Esophagus (tissue), 2 donors: ENCODE results near the gene KRT85. TPM values are rescaled to one million over a fixed set of nuclear protein-coding genes. Genes with fewer than 3 reads are reported as not detected.
"Not testable (repeated sequence)": the region's sequence is repeated elsewhere in the genome, so short reads cannot be mapped to it uniquely, and the experiment has no call there.

ENCODE experiments used
- H3K27ac ChIP-seq, 2 donors: one replicate each; pipeline ENCODE4 v1.5.1; 2013; ENCODE audit warnings: low read depth in 2 of 2, mild to moderate bottlenecking in 2 of 2, inconsistent platforms in 1 of 2, low read length in 1 of 2, moderate library complexity in 1 of 2
- H3K27me3 ChIP-seq, 2 donors: one replicate each; pipeline ENCODE4 v1.6.1; 2013; ENCODE audit warnings: low read length in 2 of 2, control low read depth in 1 of 2, mild to moderate bottlenecking in 1 of 2; ENCODE audit not compliant: insufficient read depth in 2 of 2, control insufficient read depth in 1 of 2
- H3K36me3 ChIP-seq, 2 donors: one replicate each; pipeline ENCODE4 v1.6.1; 2013; ENCODE audit warnings: low read length in 1 of 2; ENCODE audit not compliant: control insufficient read depth in 2 of 2, insufficient read depth in 2 of 2
- H3K4me1 ChIP-seq, 2 donors: one replicate each; pipeline ENCODE4 v1.6.1; 2013; ENCODE audit warnings: low read length in 1 of 2; ENCODE audit not compliant: control insufficient read depth in 2 of 2, insufficient read depth in 2 of 2
- H3K4me3 ChIP-seq, 2 donors: one replicate each; pipeline ENCODE4 v1.5.1; 2013; ENCODE audit warnings: low read length in 2 of 2, mild to moderate bottlenecking in 2 of 2, low read depth in 1 of 2, moderate library complexity in 1 of 2
- H3K9me3 ChIP-seq, 2 donors: one replicate each; pipeline ENCODE4 v1.6.1; 2013; ENCODE audit warnings: mild to moderate bottlenecking in 2 of 2, low read depth in 1 of 2, low read length in 1 of 2, moderate library complexity in 1 of 2; ENCODE audit not compliant: control insufficient read depth in 2 of 2, insufficient read depth in 1 of 2
- WGBS, 2 donors: extraction: QIAGEN DNeasy Blood & Tissue Kit; methylation state at CpG; one replicate each; pipeline ENCODE4 v1.1.7; 2013; 5-methylcytosine and 5-hydroxymethylcytosine counted together
- polyA plus RNA-seq, 2 donors: library from polyadenylated mRNA; stranded (reverse); fragments of 200-250 nt; gene quantifications; one replicate each; pipeline ENCODE4 v1.2.3, GENCODE V29; 2013
- donor health status: healthy with polysubstance abuse.
- donor health status: Bipolar disorder and iron deficiency.

The KRT85 gene
- polyA plus RNA-seq, 2 donors: not detected

DNA sequence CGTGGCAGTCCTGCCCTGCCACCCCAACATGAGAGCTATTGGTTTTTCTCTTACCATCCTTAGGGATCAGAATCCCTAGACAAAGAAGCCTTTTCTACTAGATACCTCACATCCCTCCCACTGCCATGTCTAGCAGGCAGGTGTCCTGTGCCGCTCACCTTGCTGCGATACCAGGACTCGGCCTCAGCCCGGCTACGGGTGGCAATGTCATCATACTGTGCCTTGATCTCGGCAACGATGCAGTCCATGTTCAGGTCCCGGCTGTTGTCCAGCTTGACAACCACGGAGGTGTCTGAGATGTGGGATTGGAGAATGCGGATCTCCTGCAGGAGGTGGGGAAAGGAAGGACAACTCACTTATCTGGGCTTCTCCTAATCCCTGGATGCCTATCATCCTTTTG lies 50.6 kb downstream of the KRT85 start:
- 88 to 98% methylated on average over 11 of the region's 11 CpGs for WGBS, 2 donors
- no peaks in the 10 kb centered on the region for H3K4me1 ChIP-seq
- no peaks in the 10 kb centered on the region for H3K9me3 ChIP-seq
- H3K27me3 ChIP-seq: no peaks in the 10 kb centered on the region
- H3K27ac ChIP-seq: no peak overlapping the region
- no peaks in the 10 kb centered on the region for H3K36me3 ChIP-seq
- no peak overlapping the region for H3K4me3 ChIP-seq

DNA sequence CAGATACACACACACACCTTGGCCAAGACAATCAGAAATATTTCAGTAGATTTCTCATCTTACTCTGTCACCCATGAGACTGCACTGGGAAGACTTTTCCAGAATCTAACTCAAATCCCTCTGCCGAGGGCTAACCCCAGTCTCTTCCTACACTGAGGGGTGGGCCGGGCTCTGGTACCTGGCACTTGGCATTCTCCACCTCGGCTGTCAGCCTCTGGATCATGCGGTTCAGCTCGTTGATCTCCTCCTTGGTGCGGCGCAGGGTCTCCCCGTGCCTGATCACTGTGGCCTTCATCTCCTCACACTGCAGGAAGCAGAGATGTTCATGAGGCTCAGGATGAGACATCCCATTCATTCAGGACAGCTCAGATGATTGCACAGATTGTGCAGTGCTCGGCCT lies 51.0 kb downstream of the KRT85 start:
- no peaks in the 10 kb centered on the region for H3K27me3 ChIP-seq
- no peaks in the 10 kb centered on the region for H3K36me3 ChIP-seq
- 85 to 90% methylated on average over 9 of the region's 9 CpGs for WGBS, 2 donors
- no peaks in the 10 kb centered on the region for H3K9me3 ChIP-seq
- no peak overlapping the region for H3K27ac ChIP-seq
- H3K4me3 ChIP-seq: no peak overlapping the region
- H3K4me1 ChIP-seq: no peaks in the 10 kb centered on the region

DNA sequence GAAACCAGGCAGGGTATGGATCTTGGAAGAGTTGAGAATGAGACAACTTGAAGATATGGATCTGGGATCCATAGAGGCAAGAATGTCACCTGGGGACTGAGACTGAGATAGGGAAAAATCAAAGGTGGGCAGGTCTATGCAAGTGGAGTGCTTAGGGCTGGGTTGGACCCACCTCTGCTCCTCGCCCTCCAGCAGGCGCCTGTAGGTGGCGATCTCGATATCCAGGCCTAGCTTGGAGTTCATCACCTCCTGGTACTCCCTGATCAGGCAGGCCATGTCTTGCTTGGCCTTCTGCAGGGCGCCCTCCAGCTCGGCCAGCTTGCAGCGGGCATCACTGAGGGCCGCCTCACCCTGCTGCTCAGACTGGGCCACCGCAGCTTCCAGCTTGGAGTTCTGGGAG lies 51.6 kb downstream of the KRT85 start:
- WGBS, 2 donors: 56 to 58% methylated on average over 9 of the region's 9 CpGs
- not testable (repeated sequence) for H3K27me3 ChIP-seq, H3K4me1 ChIP-seq, H3K4me3 ChIP-seq, H3K9me3 ChIP-seq, H3K27ac ChIP-seq, H3K36me3 ChIP-seq

DNA sequence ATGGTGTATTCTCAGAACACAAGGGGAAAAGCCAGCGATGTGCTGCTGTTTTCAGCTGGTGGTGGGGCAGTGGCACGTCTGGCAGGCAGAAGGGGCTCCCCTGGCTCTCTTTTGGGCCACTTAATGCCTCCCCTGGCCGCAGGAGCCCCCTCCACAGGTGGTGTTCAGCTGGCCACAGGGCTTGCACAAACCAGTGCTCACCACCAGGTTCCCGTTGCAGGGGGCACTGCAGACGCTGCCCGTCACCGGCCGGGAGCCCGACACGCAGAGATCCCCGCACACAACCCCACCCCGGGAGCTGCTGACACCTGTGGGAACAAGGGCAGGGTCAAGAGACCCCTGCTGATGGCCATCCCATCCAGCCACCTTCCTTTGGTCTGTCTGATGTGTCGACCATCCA lies 52.8 kb downstream of the KRT85 start:
- no peaks in the 10 kb centered on the region for H3K9me3 ChIP-seq
- no peaks in the 10 kb centered on the region for H3K36me3 ChIP-seq
- no peak overlapping the region for H3K4me3 ChIP-seq
- no peaks in the 10 kb centered on the region for H3K27me3 ChIP-seq
- no peak overlapping the region for H3K27ac ChIP-seq
- no peaks in the 10 kb centered on the region for H3K4me1 ChIP-seq
- 86 to 87% methylated on average over 13 of the region's 13 CpGs for WGBS, 2 donors

DNA sequence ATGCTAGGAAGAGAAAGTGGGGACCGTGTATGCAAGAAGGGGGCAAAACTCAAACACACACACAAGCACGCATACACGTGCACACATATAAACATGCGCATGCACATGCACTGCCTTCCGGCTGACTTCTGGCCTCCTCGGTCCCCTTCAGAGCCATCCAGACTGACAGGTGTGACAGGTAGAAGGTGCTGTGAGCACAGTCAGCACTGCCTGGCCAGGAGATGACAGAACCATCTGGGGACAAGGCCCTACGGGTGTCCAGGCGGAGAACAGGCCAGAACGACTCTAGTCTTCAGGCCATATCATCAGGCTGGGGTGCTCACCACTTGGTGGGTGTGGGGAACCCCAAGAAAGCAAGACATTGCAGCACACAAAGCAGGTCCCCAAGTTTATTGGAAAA lies 53.4 kb downstream of the KRT85 start:
- H3K4me3 ChIP-seq: no peak overlapping the region
- H3K27me3 ChIP-seq: no peaks in the 10 kb centered on the region
- no peaks in the 10 kb centered on the region for H3K9me3 ChIP-seq
- no peak overlapping the region for H3K27ac ChIP-seq
- 80 to 87% methylated on average over 9 of the region's 9 CpGs for WGBS, 2 donors
- H3K36me3 ChIP-seq: no peaks in the 10 kb centered on the region
- no peaks in the 10 kb centered on the region for H3K4me1 ChIP-seq

DNA sequence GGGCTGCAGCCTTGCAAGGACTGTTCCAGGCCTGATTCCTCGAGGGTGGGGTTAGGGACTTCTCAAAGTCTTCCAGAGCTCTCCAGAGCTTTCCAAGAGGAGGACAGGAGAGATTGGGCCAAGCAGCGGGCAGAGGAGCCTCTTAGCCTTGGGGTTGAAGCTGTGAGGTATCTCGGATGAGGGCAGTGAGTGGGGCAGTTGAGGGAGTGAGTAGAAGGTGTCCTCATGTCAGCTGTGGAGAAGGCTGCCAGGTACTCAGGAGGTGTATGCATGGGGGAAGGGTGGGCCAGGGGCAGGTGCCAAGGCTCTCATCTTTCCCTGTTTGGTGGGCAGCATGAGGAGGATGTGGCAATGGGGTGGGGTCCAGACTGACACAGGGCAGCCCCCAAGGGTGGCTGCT lies 53.8 kb downstream of the KRT85 start:
- no peaks in the 10 kb centered on the region for H3K36me3 ChIP-seq
- no peak overlapping the region for H3K4me3 ChIP-seq
- H3K27ac ChIP-seq: no peak overlapping the region
- 66 to 80% methylated on average over 3 of the region's 3 CpGs for WGBS, 2 donors
- H3K4me1 ChIP-seq: no peaks in the 10 kb centered on the region
- no peaks in the 10 kb centered on the region for H3K27me3 ChIP-seq
- H3K9me3 ChIP-seq: no peaks in the 10 kb centered on the region

DNA sequence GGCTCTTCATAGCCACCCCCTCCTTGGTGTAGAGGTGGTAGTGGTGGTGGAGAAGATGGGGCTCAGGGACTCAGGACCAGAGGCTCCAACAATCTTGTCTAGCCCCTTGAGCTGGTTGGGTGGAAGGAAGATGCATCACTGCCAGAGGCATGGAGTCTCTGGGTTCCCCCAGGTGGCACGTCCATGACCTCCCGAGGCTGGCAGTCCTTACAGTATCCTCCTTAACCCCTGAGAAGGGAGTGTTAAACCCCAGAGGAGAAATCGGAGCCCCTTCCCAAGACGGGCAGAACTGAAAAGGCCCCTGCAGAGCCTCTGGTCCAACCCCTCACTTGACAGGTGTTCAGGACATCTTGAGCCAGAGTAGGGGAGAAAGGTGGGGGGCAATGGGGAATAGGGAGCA lies 55.2 kb downstream of the KRT85 start:
- Histone ChIP-seq H3K36me3 (no peaks in the 10 kb centered on the region), H3K27ac (no peak overlapping the region), H3K4me3 (no peak overlapping the region), H3K27me3 (no peaks in the 10 kb centered on the region), H3K9me3 (no peaks in the 10 kb centered on the region), H3K4me1 (peaks cover 0 to 5% of the 10 kb centered on the region in 2 donors)
- 80 to 86% methylated on average over 4 of the region's 4 CpGs for WGBS, 2 donors

DNA sequence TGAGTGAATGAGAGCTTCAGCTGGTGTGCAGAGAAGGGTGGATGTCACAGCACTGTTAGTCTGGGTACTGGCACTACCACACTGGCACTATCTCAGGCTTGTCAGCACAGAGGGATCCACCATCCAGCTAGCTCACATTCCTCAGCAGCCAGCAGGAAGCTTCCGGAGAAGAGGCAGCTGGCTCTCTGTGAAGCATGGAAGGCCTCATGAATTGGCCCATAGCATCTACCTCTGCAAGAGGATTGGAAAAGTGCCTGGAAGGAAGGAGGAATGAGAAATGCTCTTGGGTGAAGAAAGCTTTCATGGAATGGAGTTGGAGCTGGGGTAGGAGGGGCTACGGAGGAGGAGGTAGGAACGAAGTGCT lies 56.0 kb downstream of the KRT85 start:
- WGBS, 2 donors: 91 to 92% methylated on average over 3 of the region's 3 CpGs
- Histone ChIP-seq H3K27ac (no peak overlapping the region), H3K4me1 (peaks cover 0 to 5% of the 10 kb centered on the region in 2 donors), H3K9me3 (no peaks in the 10 kb centered on the region), H3K27me3 (no peaks in the 10 kb centered on the region), H3K36me3 (no peaks in the 10 kb centered on the region), H3K4me3 (no peak overlapping the region)

DNA sequence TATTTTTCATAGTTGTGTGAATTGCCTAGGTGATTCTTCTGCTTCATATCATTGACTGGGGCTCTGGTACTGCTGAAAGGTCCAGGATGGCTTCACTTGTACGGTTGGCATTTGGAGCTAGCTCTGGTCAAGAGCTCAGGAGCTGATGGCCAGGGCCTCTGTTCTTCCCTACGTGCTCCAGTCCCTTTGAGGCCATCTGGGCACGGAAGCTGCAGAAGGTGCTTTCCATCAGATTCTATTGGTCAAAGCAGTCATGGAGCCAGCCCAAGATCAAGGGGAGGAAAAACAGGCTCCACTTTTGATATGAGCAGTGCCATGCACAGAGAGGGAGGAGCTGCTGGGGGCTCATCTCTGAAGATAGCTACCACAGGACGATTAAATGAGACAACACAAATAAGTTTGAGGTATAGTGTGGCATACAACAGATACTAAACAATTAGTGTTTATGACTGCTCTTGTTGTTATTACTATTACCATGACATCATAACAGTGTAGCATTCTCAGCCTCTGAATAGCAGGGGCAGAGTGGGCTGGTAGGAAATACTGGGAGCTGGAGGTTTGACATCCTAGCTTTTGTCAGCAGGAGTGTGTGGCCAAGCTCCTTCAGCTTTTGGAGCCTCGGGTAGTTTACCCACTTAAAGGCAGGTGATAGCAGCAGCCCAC lies 56.5 kb downstream of the KRT85 start:
- H3K27ac ChIP-seq: no peak overlapping the region
- no peak overlapping the region for H3K4me3 ChIP-seq
- no peaks in the 10 kb centered on the region for H3K27me3 ChIP-seq
- peaks cover 0 to 5% of the 10 kb centered on the region in 2 donors for H3K4me1 ChIP-seq
- H3K36me3 ChIP-seq: no peaks in the 10 kb centered on the region
- WGBS, 2 donors: 84% methylated on average over 5 of the region's 5 CpGs
- H3K9me3 ChIP-seq: no peaks in the 10 kb centered on the region
